Measurements from ENCODE around the gene ADGRF5. TPM values are rescaled to one million over a fixed set of nuclear protein-coding genes. Genes with fewer than 3 reads are reported as not detected.
"Not testable (repeated sequence)": the region's sequence is repeated elsewhere in the genome, so short reads cannot be mapped to it uniquely, and the experiment has no call there.

ADGRF5 gene
- total RNA-seq, 4 donors from 2014 or later, result 17.0 to 37.8 (median 29.1) TPM

- H3K27ac ChIP-seq (replicated peaks in 1 of 4); H3K4me1 ChIP-seq; H3K4me3 ChIP-seq; intact Hi-C loops (cut with DNase I); H3K9me3 ChIP-seq; H3K27me3 ChIP-seq; DNase-seq (ENCODE audit: extremely low spot score): not testable (repeated sequence)
- peak in 2 of 3 experiments; percentile 49 to 69 for TF ChIP-seq CTCF (IDR thresholded peaks at IDR 0.05)
- whole genome bisulfite sequencing, result 59% methylated on average over 1 of the region's 1 CpG
- peaks cover 0 to 28% (median 0%) of the 10 kb centered on the region in 4 donors for H3K36me3 ChIP-seq
Measured at GRCh38 chr6:46855966-46856365, 65.8 kb downstream of the ADGRF5 start.

GRCh38 chr6:46851576-46851975, 70.2 kb downstream of the ADGRF5 start:
- DNase-seq (ENCODE audit: extremely low spot score); H3K36me3 ChIP-seq; H3K9me3 ChIP-seq; H3K4me3 ChIP-seq; H3K27me3 ChIP-seq; H3K27ac ChIP-seq (replicated peaks in 1 of 4); intact Hi-C loops (cut with DNase I): not testable (repeated sequence)
- WGBS, result 66% methylated on average over 4 of the region's 4 CpGs
- peaks cover 5 to 13% (median 10%) of the 10 kb centered on the region in 4 donors for H3K4me1 ChIP-seq

- Histone ChIP-seq H3K27ac (replicated peaks in 1 of 4) (no peak overlapping the region), H3K36me3 (peaks cover 0 to 7% (median 0%) of the 10 kb centered on the region in 4 donors), H3K4me3 (no peak overlapping the region), H3K9me3 (no peaks in the 10 kb centered on the region), H3K27me3 (no peaks in the 10 kb centered on the region), H3K4me1 (peaks cover 5 to 13% (median 10%) of the 10 kb centered on the region in 4 donors)
- no peak for TF ChIP-seq CTCF (IDR thresholded peaks at IDR 0.05)
- no peak for TF ChIP-seq POLR2AphosphoS5 (IDR thresholded peaks at IDR 0.05)
- TF ChIP-seq POLR2A (IDR thresholded peaks at IDR 0.05; ENCODE audit: low read depth), result no peak
- no peak for TF ChIP-seq EP300 (IDR thresholded peaks at IDR 0.05)
- DNase-seq (ENCODE audit: extremely low spot score), result no peak
- 78% methylated on average over 2 of the region's 2 CpGs for WGBS
- intact Hi-C loops (cut with DNase I), result no loop called here
Measured at GRCh38 chr6:46850792-46851191, 70.9 kb downstream of the ADGRF5 start.

- no peaks in the 10 kb centered on the region for H3K9me3 ChIP-seq
- DNase-seq (ENCODE audit: extremely low spot score), result no peak
- intact Hi-C loops (cut with DNase I), result loop anchor here (2.0 kb wide), 2 partner anchors 199 to 461 kb away; no protein-coding TSS in a partner anchor
- TF ChIP-seq POLR2AphosphoS5 (IDR thresholded peaks at IDR 0.05) (no peak), CTCF (IDR thresholded peaks at IDR 0.05) (no peak), EP300 (IDR thresholded peaks at IDR 0.05) (no peak), POLR2A (IDR thresholded peaks at IDR 0.05; ENCODE audit: low read depth) (no peak)
- peaks cover 0 to 7% (median 0%) of the 10 kb centered on the region in 4 donors for H3K36me3 ChIP-seq
- peaks cover 5 to 13% (median 10%) of the 10 kb centered on the region in 4 donors for H3K4me1 ChIP-seq
- H3K4me3 ChIP-seq, result no peak overlapping the region
- no peak overlapping the region for H3K27ac ChIP-seq (replicated peaks in 1 of 4)
- no peaks in the 10 kb centered on the region for H3K27me3 ChIP-seq
- whole genome bisulfite sequencing, result 55% methylated on average over 5 of the region's 5 CpGs
Measured at GRCh38 chr6:46849361-46849690, 72.4 kb downstream of the ADGRF5 start.

GRCh38 chr6:46848684-46849360, 72.9 kb downstream of the ADGRF5 start:
- peak; percentile 91 for DNase-seq (ENCODE audit: extremely low spot score)
- Histone ChIP-seq H3K27me3 (no peaks in the 10 kb centered on the region), H3K36me3 (peaks cover 0 to 5% (median 0%) of the 10 kb centered on the region in 4 donors), H3K9me3 (no peaks in the 10 kb centered on the region), H3K4me3 (no peak overlapping the region), H3K4me1 (peaks cover 5 to 13% (median 10%) of the 10 kb centered on the region in 4 donors), H3K27ac (replicated peaks in 1 of 4) (no peak overlapping the region)
- no peak for TF ChIP-seq POLR2A (IDR thresholded peaks at IDR 0.05; ENCODE audit: low read depth)
- peak in 1 of 2 donors; percentile 35 for TF ChIP-seq POLR2AphosphoS5 (IDR thresholded peaks at IDR 0.05)
- TF ChIP-seq CTCF (IDR thresholded peaks at IDR 0.05), result peak; percentile 90 to 99 (median 95)
- no peak for TF ChIP-seq EP300 (IDR thresholded peaks at IDR 0.05)
- intact Hi-C loops (cut with DNase I), result loop anchor here (2.0 kb wide), 2 partner anchors 200 to 462 kb away; no protein-coding TSS in a partner anchor
- 9% methylated on average over 23 of the region's 25 CpGs for WGBS
